COR-L47 (cell line): ENCODE results near the gene ANKRD45.
A peak's percentile ranks its signal among the peaks of the same experiment; 100 is the strongest.
"Not testable (repeated sequence)": the region's sequence is repeated elsewhere in the genome, so short reads cannot be mapped to it uniquely, and the experiment has no call there.

ENCODE experiments used
- DNase-seq: peaks from one replicate; lab custom pipeline; 2025; lab: John Stamatoyannopoulos, UW

ANKRD45 gene, protein sequence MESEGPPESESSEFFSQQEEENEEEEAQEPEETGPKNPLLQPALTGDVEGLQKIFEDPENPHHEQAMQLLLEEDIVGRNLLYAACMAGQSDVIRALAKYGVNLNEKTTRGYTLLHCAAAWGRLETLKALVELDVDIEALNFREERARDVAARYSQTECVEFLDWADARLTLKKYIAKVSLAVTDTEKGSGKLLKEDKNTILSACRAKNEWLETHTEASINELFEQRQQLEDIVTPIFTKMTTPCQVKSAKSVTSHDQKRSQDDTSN

DNA sequence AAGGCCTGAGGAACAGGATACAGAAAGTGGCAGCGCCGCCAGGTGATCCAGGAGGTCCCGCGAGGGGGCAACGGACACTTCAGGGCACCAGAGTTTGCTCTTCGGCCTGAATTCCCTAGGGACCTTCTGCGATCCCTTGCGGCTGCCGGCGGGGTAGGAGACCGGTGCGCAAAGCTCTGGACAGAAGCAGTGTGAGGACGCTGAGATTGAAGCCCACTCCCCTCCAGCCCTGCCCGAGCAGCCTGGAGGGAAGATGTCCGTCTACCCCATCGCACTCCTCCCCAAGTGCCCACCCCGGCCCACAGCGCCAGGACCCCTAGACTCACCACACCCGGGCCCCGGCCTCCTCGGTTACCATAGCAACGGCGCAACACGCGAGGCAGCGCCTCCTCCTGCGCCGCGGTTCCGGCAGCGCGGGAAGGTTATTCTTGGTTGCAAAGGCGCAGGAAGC lies at the start of gene ANKRD45:
ANKRD45 (minus strand) TSS at position 361 of the 451 bp plus-strand sequence. CDS start 10,433 bp downstream, outside the sequence.
- DNase-seq: peak; percentile 70

GRCh38 chr1:173717238-173717637 lies 47.6 kb upstream of the ANKRD45 start:
- no peak for DNase-seq

DNA sequence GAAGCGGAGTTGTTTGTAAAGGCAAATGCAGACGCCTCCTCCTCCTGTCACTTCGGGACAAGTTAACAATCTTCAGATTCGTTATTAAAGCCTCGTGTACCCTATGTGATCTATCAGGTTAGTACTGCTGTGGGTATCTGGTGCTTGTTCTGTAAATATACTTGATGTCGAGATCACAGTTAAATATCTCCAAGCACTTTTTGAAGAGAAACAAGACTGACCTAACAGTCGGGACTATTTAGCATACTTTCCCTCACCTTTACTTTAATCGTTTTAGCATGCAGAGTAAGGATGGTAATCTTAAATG lies 45.8 kb upstream of the ANKRD45 start:
- no peak for DNase-seq

GRCh38 chr1:173714759-173715537 lies 45.3 kb upstream of the ANKRD45 start, which contains the start of gene KLHL20:
Gene KLHL20, plus strand, starts transcription at chr1:173714981. Its CDS starts 1,063 bp downstream, at chr1:173716044.
- DNase-seq: peak; percentile 85

GRCh38 chr1:173714441-173714758 lies 44.7 kb upstream of the ANKRD45 start:
- DNase-seq: no peak

DNA sequence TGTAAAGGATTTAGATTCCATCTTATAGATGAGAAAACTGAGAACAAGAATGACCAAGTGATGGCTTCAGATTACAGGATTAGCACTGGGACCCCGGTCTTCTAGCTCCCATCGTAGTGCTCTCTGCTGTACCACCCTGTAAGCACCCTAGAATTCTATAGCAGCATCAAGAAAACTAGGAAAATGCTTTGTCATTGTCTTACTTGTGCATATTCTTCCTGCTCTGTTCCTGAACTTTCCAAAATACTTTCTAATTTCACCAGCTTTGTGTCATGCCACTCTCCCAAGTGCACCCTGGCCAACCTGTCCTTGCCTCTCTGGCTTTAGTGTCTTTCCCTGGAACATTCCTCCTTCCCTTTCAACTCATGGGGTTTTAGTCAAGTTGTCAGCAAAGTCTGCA lies 39.1 kb upstream of the ANKRD45 start:
- DNase-seq: no peak

GRCh38 chr1:173705117-173705516 lies 35.5 kb upstream of the ANKRD45 start:
- DNase-seq: no peak

DNA sequence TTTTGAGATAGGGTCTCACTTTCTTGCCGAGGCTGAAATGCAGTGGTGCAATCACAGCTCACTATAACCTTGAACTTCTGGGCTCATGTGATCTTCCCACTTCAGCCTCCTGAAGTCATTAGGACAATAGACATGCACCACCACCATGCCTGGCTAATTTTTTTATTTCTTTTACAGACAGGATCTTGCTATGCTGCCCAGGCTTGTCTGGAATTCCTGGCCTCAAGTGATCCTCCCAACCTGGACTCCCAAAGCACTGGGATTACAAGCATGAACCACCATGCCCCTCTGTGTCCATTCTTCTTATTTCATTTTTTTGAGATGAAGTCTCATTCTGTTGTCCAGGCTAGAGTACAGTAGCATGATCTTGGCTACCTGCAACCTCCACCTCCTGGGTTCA lies 33.1 kb upstream of the ANKRD45 start:
- DNase-seq: no peak

GRCh38 chr1:173701299-173701698 lies 31.6 kb upstream of the ANKRD45 start:
- DNase-seq: not testable (repeated sequence)

DNA sequence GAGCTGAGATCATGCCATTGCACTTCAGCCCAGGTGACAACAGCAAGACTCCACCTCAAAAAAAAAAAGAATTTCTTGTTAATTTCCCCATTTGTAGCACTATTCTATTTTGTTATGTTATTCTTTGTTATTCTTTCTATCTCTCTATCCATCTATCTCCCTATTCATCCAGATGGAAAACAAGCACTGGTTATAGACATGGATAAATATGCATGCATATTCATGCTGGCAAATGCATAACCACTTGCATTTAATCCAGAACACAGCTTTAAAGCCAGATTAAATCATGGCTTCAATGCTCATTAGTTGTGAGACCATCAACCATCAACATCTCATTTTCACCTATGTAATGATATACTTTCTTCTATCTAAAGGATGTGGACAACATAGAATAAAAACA lies 23.6 kb upstream of the ANKRD45 start:
- DNase-seq: no peak

- DNase-seq: no peak
Measured at GRCh38 chr1:173688300-173688699, 18.6 kb upstream of the ANKRD45 start.

- DNase-seq: not testable (repeated sequence)
Measured at GRCh38 chr1:173685121-173685520, 15.5 kb upstream of the ANKRD45 start.

DNA sequence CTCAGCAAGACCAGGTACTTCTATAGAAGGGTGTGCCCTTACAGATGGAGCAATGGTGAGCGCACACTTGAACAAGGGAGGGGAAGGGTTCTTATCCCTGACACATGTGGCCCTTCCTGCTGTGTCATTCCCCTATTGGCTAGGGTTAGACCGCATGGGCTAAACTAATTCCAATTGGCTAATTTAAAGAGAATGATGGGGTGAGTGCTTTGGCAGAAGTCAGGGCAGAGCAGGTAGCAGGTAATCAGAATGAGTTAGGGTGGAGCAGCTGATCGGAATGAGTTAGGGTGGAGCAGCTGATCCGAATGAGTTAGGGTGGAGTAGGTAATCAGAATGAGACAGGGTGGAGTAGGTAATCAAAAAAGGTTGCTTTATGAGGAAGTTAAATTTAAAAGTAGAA lies 14.2 kb upstream of the ANKRD45 start:
- DNase-seq: not testable (repeated sequence)

- DNase-seq: no peak
Measured at GRCh38 chr1:173682184-173682583, 12.5 kb upstream of the ANKRD45 start.

- not testable (repeated sequence) for DNase-seq
Measured at GRCh38 chr1:173680152-173680551, 10.5 kb upstream of the ANKRD45 start.

DNA sequence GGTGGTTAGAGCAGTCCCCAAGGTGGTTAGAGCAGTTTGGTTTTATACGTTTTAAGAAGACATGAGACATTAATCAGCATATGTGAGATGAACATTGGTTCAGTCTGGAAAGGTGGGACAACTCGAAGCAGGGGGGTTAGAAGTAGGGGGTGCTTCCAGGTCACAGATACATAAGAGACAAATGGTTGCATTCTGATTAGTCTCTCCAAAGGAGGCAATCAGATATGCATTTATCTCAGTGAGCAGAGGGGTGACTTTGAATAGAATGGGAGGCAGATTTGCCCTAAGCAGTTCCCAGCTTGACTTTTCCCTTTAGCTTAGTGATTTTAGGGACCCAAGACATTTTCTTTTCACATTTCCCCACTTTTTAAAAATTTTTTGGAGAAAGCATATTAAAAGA lies 4.8 kb upstream of the ANKRD45 start:
- DNase-seq: not testable (repeated sequence)

GRCh38 chr1:173666646-173667045 lies 3.0 kb downstream of the ANKRD45 start:
- DNase-seq: no peak

DNA sequence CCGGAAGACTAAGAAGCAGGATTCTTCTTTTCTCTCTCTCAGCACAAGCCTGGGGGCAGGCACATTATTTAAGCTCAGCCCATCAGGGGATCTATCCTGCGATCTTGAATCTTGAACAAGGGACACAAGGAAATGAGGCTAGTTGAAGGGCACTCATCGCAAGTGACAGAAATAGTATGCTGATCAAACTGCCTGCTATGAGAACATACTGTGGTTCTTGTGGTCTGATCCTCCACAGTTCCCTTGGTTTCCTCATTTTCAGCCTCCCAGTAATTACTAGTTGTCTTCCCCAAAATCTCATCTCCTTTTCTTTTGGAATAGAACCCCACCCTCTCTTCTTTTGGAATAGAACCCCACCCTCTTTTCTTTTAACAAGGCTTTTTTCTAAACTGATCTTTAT lies 6.5 kb downstream of the ANKRD45 start:
- no peak for DNase-seq

DNA sequence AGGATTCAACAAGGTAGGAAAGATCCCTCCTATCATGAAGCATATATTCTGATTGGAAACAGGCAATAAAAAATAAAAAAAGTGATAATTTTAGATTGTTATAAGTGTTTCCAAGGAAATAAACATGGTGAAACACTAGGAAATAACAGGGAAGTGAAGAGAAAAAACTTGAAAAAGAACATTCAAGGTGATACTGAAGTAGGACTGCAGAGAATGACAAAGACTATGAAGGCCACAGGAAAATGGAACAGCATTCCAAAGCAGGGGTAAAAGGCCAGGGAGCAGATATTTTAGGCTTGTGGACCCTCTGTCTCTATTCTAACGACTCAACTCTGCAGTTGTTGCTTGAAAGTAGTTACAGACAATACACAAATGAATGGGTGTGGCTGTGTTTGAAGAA lies 7.9 kb downstream of the ANKRD45 start:
- no peak for DNase-seq

DNA sequence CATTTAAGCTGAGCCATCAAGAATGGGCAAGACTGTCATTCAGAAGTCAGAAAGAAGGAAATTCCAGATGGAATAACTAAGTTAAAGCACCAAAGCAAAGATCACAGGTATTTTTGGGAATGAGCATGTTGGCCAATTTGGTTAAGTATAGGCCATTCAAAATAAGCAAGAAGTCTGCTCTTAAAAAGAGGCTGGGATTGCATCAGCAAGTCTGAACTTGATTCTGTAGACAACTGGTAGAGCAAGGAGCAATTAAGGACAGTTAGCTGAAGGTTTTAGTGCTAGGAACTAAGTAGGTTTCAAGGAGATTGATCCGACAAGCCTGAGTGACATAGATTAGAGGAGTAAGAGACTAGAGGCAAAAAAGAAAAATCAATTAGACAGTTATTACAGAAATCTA lies 8.4 kb downstream of the ANKRD45 start:
- no peak for DNase-seq

DNA sequence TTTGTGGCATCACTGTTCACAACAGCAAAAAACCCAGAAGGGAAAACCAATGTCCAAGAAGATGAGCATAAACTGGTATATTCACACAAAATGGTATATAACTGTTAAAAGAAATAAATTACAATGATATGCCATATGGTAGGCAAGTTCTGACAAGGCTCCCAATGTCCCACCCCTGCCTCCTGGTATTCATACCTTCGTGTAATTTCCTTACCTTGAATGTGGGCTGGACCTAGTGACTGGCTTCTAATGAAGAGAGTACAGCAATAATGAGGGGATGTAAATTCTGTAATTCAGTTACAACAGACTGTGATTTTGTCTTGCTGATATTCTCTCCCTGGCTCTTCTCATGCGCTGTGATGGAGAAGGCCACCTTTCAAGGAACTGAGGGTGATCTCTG lies 9.3 kb downstream of the ANKRD45 start:
- no peak for DNase-seq

- DNase-seq: no peak
Measured at GRCh38 chr1:173648880-173649605, 20.6 kb downstream of the ANKRD45 start.

GRCh38 chr1:173646656-173647055 lies 23.0 kb downstream of the ANKRD45 start:
- DNase-seq: no peak
